ENCODE data around the gene JMY.
A peak's percentile ranks its signal among the peaks of the same experiment; 100 is the strongest.

The JMY gene, protein sequence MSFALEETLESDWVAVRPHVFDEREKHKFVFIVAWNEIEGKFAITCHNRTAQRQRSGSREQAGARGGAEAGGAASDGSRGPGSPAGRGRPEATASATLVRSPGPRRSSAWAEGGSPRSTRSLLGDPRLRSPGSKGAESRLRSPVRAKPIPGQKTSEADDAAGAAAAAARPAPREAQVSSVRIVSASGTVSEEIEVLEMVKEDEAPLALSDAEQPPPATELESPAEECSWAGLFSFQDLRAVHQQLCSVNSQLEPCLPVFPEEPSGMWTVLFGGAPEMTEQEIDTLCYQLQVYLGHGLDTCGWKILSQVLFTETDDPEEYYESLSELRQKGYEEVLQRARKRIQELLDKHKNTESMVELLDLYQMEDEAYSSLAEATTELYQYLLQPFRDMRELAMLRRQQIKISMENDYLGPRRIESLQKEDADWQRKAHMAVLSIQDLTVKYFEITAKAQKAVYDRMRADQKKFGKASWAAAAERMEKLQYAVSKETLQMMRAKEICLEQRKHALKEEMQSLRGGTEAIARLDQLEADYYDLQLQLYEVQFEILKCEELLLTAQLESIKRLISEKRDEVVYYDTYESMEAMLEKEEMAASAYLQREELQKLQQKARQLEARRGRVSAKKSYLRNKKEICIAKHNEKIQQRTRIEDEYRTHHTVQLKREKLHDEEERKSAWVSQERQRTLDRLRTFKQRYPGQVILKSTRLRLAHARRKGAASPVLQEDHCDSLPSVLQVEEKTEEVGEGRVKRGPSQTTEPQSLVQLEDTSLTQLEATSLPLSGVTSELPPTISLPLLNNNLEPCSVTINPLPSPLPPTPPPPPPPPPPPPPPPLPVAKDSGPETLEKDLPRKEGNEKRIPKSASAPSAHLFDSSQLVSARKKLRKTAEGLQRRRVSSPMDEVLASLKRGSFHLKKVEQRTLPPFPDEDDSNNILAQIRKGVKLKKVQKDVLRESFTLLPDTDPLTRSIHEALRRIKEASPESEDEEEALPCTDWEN

DNA sequence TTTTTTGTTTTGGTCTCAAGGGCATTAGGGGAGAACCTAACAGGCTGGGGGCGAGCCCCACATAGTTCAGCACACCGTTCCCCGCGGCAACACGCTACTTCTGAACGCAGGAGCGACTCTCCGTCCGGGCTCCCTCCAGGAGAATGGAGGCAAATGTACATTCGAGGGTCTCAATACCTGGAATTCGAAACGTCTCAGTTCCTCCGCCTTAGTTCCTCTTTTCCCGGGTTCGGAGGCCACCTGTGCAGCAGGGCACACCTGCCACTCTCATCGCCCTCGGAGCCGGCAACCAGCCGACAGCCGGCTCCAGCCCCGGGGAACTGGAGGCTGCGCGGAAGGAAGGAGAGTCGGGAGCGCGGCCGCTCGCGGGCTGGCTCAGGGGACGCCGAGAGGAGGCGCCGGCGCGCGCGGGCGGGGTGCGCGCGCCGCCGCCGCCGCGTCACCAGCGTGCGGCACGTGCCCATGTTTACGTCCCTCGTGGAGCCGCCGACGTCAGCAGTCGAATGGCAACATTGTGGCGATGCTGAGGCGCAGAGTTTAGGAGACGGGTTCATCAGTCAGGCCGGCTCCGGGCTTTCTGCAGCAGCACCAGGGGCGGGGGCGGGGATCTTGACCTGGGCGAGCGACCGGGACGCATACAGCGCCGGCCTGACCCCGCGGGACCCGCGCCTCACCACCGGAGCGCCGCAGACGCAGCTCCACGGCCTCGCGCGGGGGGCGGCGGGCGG lies at the start of gene JMY:
Gene JMY (plus strand): TSS at position 498 of the 728 bp plus-strand sequence. CDS start 520 bp downstream, outside the sequence.
- H3K4me3 ChIP-seq (replicated peaks in 1 of 2; ENCODE audit: low read depth in 2 of 2, low read length in 2 of 2), result peak within 1 kb of the TSS; percentile 60 to 81
- DNase-seq (ENCODE audit: low read depth in 2 of 2), result peak; percentile 79 to 87
- TF ChIP-seq, protein P1, sequence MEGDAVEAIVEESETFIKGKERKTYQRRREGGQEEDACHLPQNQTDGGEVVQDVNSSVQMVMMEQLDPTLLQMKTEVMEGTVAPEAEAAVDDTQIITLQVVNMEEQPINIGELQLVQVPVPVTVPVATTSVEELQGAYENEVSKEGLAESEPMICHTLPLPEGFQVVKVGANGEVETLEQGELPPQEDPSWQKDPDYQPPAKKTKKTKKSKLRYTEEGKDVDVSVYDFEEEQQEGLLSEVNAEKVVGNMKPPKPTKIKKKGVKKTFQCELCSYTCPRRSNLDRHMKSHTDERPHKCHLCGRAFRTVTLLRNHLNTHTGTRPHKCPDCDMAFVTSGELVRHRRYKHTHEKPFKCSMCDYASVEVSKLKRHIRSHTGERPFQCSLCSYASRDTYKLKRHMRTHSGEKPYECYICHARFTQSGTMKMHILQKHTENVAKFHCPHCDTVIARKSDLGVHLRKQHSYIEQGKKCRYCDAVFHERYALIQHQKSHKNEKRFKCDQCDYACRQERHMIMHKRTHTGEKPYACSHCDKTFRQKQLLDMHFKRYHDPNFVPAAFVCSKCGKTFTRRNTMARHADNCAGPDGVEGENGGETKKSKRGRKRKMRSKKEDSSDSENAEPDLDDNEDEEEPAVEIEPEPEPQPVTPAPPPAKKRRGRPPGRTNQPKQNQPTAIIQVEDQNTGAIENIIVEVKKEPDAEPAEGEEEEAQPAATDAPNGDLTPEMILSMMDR (IDR thresholded peaks at IDR 0.05; ENCODE audit: low read depth, low read length), result no peak

DNA sequence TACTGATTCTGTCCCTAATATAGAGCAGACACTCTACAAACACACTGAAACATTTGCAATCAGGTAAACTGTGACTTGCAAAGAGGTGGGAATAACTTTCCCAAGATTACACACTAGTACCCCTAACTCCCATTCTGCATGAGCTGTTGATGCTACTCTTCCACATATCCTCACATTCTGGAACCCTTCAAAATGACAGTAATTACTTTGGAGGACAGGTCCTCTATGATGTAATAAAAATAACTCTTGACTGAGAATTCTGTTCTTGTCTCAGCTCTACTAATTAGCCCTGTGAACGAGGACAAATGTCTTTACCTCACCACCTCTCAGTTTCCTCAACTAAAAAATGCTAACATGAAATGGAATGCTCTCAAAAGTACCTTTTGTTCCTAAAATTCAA lies 49.5 kb upstream of the JMY start:
- no peak overlapping the region for H3K4me3 ChIP-seq (replicated peaks in 1 of 2; ENCODE audit: low read depth in 2 of 2, low read length in 2 of 2)
- TF ChIP-seq, protein P1 (IDR thresholded peaks at IDR 0.05; ENCODE audit: low read depth, low read length), result no peak
- DNase-seq (ENCODE audit: low read depth in 2 of 2), result no peak

GRCh38 chr5:79189439-79190234 lies 46.3 kb upstream of the JMY start:
- peak in 1 of 2 donors; percentile 36 for DNase-seq (ENCODE audit: low read depth in 2 of 2)
- TF ChIP-seq, protein P1 (IDR thresholded peaks at IDR 0.05; ENCODE audit: low read depth, low read length), result no peak
- no peak overlapping the region for H3K4me3 ChIP-seq (replicated peaks in 1 of 2; ENCODE audit: low read depth in 2 of 2, low read length in 2 of 2)

- no peak for DNase-seq (ENCODE audit: low read depth in 2 of 2)
- TF ChIP-seq, protein P1 (IDR thresholded peaks at IDR 0.05; ENCODE audit: low read depth, low read length), result no peak
- H3K4me3 ChIP-seq (replicated peaks in 1 of 2; ENCODE audit: low read depth in 2 of 2, low read length in 2 of 2), result no peak overlapping the region
Observed at GRCh38 chr5:79190235-79190529, 45.7 kb upstream of the JMY start.

DNA sequence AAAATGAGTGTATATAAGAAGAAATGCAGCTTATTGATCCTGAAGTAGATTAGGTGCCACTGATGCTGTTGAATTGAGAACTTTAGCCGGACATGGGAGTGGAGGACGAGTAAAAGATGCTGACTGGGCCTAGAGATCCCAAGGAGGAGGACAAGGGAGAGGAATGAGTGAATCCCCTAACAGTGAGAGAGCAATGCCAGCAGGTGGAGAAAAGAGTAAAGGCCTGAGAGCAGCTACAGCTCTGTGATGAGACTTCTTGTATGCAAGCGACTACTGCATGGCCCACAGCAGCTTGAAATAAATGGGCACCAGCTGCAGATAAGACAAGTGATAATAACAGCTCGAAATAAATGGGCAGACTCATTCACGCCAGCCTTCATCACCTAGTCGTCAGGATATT lies 44.5 kb upstream of the JMY start:
- no peak for DNase-seq (ENCODE audit: low read depth in 2 of 2)
- TF ChIP-seq, protein P1 (IDR thresholded peaks at IDR 0.05; ENCODE audit: low read depth, low read length), result no peak
- no peak overlapping the region for H3K4me3 ChIP-seq (replicated peaks in 1 of 2; ENCODE audit: low read depth in 2 of 2, low read length in 2 of 2)

DNA sequence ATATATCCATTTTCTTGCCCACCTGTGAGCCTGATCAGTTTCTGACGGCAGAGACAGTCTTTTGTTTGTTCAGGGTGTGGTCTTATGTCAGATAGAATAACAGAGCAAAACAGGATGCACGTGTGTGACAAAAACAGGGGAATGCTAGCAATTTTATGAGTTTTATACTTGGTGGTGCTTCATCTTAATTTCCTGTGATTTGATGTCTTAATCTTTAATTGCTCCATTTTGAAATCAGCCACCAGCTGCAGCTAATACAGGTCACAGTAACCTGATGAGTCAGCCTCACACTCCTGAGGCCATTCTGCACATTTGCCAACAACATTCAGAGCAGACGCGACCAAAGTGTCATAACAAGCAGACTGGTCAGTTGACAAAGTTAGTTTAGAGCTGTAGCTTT lies 42.3 kb upstream of the JMY start:
- DNase-seq (ENCODE audit: low read depth in 2 of 2), result peak in 1 of 2 donors; percentile 36
- TF ChIP-seq, protein P1 (IDR thresholded peaks at IDR 0.05; ENCODE audit: low read depth, low read length), result no peak
- no peak overlapping the region for H3K4me3 ChIP-seq (replicated peaks in 1 of 2; ENCODE audit: low read depth in 2 of 2, low read length in 2 of 2)

Data from cardiac fibroblast (primary cell).